ENCODE data around the gene MYRFL.
"Not testable (repeated sequence)": the region's sequence is repeated elsewhere in the genome, so short reads cannot be mapped to it uniquely, and the experiment has no call there.

Gene MYRFL

DNA sequence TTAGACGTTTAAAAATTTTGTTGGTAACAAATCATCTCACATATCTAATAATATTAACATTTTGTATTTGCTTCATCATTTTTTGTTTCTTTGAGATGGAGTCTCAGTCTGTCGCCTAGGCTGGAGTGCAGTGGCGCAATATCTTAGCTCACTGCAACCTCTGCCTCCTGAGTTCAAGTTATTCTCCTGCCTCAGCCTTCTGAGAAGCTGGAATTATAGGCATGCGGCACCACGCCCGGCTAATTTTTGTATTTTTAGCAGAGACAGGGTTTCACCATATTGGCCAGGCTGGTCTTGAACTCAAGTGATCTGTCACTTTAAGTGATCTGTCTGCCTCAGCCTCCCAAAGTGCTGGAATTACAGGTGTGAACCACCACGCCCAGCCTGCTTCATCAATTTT lies 169.1 kb downstream of the MYRFL start:
- not testable (repeated sequence) for DNase-seq

DNA sequence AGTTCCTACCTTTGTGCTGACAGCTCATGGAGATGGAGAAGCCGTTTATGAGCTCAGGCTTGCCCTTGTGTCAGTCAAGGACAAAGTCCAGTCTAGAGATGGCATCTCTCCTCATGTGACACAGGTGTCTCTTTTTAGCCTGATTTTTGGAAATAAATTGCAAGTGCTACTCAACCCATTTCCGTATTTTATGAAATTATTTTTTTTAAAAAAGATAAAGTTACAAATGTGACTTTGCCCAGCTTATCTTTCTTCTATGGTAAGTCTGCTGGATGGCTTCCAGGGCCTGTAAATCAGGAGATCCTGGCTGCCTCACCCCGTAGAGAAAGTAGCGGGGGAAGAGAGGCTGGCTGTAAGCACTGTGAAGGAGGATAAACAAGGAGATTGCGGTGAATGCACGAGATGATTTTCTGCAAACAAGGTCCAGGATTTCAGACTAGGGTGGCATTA lies 169.7 kb downstream of the MYRFL start:
- no peak for DNase-seq

DNA sequence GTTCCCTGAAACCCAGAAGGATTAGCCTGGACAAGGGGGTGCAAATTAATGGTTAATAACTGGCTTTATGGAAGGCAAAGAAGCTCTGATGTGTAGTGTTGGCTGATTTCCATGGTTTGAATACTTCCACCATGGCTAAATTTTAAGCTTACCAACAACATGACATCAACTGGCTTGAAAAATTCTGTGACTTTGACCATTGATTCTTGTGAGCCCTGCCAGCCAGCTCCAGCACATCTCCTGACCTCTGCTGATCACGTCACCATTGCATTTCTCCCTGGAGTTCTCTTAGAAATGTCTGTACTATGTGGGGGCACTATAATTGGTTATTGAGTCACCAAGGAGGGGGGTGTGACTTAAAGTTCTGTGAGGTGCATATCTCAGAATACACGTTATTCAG lies 171.2 kb downstream of the MYRFL start:
- no peak for DNase-seq

DNA sequence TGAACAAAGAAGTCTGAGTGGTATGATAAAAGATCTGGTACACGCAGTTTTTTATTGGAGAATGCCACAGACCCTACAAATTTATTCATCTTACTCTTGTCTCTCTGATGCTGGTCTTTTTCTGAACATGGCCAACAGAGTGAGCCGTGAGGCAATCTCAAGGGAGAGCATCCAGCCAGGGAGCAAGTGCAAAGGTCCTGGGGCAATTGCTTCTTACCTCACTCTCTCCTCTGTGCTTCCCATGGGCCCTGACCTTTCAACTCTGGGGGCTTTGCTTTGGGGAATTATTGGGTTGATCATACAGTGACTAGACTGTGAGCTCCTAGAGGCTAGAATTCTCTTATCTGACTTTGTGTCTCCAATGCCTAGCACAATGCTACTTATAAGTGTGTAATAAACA lies 171.7 kb downstream of the MYRFL start:
- no peak for DNase-seq

DNA sequence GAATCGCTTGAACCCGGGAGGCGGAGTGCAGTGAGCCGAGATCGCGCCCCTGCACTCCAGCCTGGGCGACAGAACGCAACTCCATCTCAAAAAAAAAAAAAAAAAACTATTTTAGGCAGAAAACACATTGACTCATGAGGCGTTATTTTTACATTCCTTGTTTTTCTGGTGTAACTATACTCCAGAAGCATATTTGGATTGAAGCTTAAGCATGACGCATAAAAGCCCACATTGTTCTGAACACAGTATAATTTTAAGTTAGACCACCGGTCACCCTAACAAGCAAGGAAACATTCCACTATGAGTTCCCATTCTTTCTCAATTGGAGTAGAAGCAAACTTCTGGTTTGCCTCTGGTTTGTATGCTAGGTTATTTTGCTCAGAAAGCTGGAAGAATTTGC lies 173.0 kb downstream of the MYRFL start:
- no peak for DNase-seq

DNA sequence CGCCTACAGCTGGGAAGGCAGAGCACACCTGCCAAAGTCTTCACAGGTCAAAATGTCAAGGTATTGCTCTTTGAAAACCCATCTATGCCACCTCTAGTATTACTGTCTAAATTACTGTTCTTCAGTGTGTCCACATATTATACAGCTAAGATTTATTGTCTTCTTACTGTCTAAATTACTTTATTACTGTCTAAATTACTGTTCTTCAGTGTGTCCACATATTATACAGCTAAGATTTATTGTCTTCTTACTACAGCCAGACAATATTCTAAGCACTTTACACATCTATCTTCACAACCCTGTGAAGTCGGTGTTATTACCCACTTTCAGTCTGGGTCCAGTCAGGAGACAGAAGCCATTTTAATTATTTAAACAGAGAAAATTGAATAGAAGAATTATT lies 173.9 kb downstream of the MYRFL start:
- no peak for DNase-seq

DNA sequence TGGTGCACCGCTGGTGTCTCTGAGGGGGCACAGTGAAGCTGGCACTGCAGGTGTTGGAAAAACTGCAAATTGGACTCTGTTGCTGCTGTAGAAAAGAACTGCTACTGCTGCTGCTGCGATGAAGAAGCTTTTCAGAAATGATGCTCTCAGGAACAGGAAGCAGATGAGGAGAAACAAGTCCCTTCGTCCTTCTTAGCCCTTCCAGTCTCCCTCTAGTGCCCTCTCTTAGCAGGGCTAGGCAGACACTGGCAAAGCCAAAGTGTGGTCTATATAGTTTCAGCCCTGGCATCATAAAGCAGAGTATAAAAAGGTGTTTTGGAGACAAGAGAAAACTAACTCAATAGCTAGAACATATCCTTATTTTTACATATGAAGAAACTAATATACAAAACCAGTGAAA lies 174.5 kb downstream of the MYRFL start:
- no peak for DNase-seq

DNA sequence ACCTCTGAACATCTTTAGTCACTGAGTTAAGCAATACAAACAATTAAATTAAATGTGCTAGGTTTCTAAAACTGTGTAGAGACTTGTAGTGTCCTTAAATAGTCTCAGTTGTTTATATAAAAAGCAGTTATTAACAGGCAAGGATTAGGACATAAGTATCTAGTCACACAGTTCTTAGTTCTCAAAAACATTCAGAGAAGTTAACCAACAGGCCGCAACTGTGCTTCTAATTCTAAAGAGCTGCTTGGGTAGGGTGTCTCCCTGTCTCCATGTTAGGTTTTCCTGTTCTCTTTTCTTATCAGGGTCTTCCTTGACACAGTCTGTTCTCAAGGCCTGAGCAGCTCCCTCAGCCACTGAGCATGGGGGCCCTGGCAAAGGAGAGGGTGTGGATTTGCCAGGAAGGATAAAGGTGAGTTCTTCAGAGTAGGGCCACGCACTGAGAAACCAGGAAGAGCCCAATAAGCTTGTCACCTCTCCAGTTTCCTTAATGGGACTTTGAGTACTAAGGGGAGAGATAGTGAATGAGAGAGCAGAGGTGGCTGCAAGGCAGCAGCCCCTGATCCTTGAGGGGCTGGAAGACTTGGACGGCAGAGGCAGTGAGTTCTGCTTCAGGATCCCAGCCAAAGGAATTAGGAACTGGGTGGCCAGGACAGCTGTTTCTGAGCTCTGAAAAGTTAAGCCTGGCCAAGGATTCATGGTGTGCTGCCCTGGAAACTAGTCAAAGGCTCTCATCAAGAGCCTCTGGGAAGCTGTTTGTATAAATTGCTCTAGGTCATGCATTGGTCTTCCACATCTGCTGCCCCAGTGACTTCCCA lies 177.3 kb downstream of the MYRFL start:
- no peak for DNase-seq

DNA sequence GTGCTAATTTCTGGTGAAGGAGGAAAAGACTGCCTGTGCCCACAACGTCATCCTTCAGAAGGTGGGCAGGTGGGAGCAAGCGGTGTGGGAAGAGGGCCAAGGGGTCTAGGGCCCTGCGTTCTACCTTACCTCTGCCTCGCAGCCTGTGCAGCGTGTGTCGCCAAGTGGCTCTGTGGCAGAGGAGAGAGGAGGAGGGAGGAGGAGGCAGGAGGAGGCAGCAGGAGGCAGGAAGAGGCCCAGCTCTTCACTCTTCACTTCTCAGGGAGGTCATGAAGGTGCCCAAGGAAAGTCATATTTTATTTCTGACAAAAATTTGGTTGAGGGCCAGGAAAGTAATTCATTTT lies 177.9 kb downstream of the MYRFL start:
- no peak for DNase-seq

DNA sequence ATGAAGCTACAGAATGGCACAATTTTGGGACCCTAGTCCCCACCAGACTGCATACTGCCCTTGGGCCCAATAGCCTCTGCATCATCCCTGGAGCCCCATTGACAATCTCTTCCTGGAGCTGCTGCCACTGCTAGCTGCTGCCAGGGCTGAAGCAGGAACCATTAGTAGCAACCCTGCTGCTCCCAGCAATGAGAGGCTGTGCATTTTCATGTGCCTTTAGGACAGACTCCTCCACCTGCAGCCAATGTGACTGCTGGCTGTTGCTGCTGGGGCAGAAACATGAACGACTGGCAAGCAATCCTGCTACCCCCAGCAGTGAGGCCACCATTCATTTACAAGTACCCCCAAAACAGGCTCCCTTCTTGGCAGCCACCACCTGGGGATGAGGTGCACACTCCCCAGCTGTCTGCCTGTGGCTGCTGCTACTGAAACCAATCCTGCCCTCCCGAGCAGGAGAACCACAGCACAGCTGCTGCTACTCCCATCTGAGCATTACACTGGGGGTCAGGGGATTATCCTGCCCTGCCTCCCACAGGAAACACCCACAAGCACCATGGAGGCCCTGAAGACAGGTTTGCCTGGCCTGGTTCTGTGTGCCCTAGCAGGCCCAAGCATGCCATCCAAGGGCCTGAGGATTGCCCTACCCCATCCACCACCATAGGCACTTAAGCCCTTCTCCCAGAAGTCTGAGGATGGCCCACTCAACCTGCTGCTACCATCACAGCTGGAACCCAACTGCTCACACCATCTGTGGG lies 181.0 kb downstream of the MYRFL start:
- no peak for DNase-seq

DNA sequence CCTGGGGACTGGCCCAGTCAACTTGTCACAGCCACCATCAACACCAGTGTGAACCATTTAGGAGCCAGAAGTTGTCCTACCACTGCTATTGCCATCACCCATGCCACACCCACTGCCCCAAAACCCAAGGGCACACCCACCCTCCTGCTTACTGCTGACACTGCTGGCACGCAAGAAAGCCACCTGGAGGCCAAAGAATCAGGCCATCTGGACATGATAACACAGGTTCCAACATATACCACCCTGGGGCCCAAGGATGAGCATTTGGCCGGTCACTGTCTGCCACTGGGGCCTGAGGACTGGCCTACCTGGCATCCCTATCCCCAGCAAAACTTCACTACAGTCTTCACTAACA lies 181.6 kb downstream of the MYRFL start:
- DNase-seq: no peak

DNA sequence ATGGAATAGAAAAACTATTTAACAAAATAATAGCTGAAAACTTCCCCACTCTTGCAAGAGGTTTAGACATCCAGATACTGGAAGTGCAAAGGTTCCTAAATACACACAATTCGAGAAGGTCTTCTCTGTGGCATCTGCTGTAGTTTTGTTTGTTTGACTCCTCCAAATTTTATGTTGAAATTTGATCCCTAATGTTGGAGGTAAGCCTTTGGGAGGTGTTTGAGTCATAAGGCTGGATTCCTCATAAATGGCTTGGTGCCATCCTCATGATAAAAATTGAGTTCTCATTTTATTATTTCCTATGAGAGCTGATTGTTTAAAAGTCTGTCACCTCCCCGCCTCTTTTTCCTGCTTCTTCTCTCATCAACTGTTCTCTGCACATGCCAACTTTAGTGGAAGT lies 182.7 kb downstream of the MYRFL start:
- no peak for DNase-seq
